Testis (tissue), 3 donors: ENCODE results near the gene HSPA12A. TPM values are rescaled to one million over a fixed set of nuclear protein-coding genes. Genes with fewer than 3 reads are reported as not detected.
A peak's percentile ranks its signal among the peaks of the same experiment; 100 is the strongest.

Experiments
- DNase-seq: peaks from one replicate; pipeline ENCODE4 v3.0.0-alpha.2; 2019
- H3K27ac ChIP-seq, 2 donors: fragments of 200-600 bp; sonication (generic); one replicate each; pipeline ENCODE4 v1.5.1; 2019
- H3K27me3 ChIP-seq: fragments of 200-600 bp; sonication (generic); one replicate; pipeline ENCODE4 v1.5.1; 2019
- H3K36me3 ChIP-seq: fragments of 200-600 bp; sonication (generic); one replicate; pipeline ENCODE4 v1.5.1; 2017; ENCODE audit warnings: low read depth; ENCODE audit errors: missing control alignments
- H3K4me1 ChIP-seq: fragments of 200-600 bp; sonication (generic); one replicate; pipeline ENCODE4 v1.5.1; 2019
- H3K4me3 ChIP-seq, 2 donors: fragments of 200-600 bp; sonication (generic); one replicate each; pipeline ENCODE4 v1.5.1; 2017 to 2019
- H3K9me3 ChIP-seq: fragments of 200-600 bp; sonication (generic); one replicate; pipeline ENCODE4 v1.5.1; 2017
- POLR2A ChIP-seq: fragments of 450-650 bp; IDR thresholded peaks from one replicate; pipeline ENCODE4 v1.6.1; 2017; ENCODE audit warnings: antibody characterized with exemption, mild to moderate bottlenecking, moderate library complexity
- WGBS, 2 donors: methylation state at CpG; one replicate each; pipeline ENCODE4 v1.1.5; 2018; 5-methylcytosine and 5-hydroxymethylcytosine counted together
- intact Hi-C: fragments of 100-400 bp; cut with DNase I; formaldehyde crosslinking; loops from one replicate; pipeline ENCODE4 v1.15.1; 2023; ENCODE audit warnings: low total_unique reads
- polyA plus RNA-seq: library from polyadenylated mRNA; stranded (reverse); fragments of 350-450 nt; fragmentation: Illumina TruSeq; extraction: RNeasy Lipid Tissue Mini Kit (QIAGEN cat#74804); gene quantifications from one replicate; pipeline ENCODE4 v1.2.3, GENCODE V29; 2014; ENCODE audit warnings: low read depth, low replicate concordance; ENCODE audit not compliant: insufficient read depth
- total RNA-seq, 2 donors: library from RNA; depleted of rRNA; stranded (reverse); fragments of >200 nt; gene quantifications; one replicate each; pipeline ENCODE4 v1.2.3, GENCODE V29; 2016
- TF ChIP-seq, protein P1 (sequence below), 3 experiments: fragments of 450-650 bp in 2 of 3; fragments of 200-600 bp in 1 of 3; sonication (generic) in 1 of 3; IDR thresholded peaks; one replicate each; pipeline ENCODE4 v1.5.1; 2016 to 2019; ENCODE audit warnings: antibody characterized with exemption in 3 of 3, mild to moderate bottlenecking in 2 of 3, moderate library complexity in 1 of 3

Gene HSPA12A
- total and polyA plus RNA-seq, 3 donors from 2014 or later = 20.9 to 34.6 (median 28.4) TPM

DNA sequence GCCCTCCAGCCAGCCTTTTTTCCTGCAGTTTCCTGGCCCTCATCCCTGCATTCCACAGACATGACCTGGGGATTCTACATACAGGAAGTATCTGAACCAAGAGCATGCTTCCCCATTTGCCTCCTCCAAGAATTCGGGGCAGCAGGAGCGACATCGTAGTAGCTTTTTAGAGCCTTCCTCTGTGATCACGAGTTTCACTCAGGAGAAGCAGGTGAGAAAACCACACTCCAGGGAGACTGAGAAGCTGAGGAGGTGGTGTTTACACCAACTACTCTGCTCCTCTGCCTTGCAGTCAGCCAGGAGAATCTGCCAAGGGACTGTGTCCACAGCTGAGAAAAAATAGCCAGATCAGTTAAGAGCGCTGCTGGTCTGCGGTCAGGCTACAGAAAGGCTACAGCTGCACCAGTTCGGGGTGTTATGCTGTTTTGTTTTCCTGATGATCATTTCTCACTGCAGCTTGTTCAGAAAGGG, 54.1 kb downstream of the HSPA12A start:
- intact Hi-C loops = loop anchor here (5.0 to 10.0 kb wide), 2 partner anchors 57 to 99 kb away; partner anchors contain the start of gene HSPA12A
- TF ChIP-seq, protein P1, sequence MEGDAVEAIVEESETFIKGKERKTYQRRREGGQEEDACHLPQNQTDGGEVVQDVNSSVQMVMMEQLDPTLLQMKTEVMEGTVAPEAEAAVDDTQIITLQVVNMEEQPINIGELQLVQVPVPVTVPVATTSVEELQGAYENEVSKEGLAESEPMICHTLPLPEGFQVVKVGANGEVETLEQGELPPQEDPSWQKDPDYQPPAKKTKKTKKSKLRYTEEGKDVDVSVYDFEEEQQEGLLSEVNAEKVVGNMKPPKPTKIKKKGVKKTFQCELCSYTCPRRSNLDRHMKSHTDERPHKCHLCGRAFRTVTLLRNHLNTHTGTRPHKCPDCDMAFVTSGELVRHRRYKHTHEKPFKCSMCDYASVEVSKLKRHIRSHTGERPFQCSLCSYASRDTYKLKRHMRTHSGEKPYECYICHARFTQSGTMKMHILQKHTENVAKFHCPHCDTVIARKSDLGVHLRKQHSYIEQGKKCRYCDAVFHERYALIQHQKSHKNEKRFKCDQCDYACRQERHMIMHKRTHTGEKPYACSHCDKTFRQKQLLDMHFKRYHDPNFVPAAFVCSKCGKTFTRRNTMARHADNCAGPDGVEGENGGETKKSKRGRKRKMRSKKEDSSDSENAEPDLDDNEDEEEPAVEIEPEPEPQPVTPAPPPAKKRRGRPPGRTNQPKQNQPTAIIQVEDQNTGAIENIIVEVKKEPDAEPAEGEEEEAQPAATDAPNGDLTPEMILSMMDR (IDR thresholded peaks at IDR 0.05) = no peak
- no peak for TF ChIP-seq POLR2A
- 35 to 41% methylated on average over 7 of the region's 7 CpGs for WGBS, 2 donors
- H3K27ac ChIP-seq = no peak overlapping the region
- DNase-seq = peak; percentile 57
- no peaks in the 10 kb centered on the region for H3K36me3 ChIP-seq
- peaks cover 30% of the 10 kb centered on the region for H3K4me1 ChIP-seq
- no peak overlapping the region for H3K4me3 ChIP-seq
- H3K27me3 ChIP-seq = no peaks in the 10 kb centered on the region
- H3K9me3 ChIP-seq = no peaks in the 10 kb centered on the region

DNA sequence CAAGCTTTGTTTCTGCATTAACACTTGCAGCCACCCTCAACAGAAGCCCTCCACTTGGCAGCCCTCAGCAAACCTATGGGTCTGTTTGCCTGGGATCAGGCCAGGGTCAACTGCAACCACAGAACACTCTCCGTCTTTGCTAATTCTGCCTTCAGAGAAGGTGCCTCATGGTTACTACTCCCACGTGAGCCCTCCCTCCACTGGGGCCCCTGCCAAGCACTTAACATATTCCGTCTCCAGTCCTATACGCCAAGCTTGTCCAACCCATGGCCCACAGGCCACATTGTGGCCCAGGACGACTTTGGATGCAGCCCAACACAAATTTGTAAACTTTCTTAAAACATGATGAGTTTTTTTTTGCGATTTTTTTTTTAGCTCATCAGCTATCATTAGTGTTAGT, 54.7 kb downstream of the HSPA12A start:
- peaks cover 30% of the 10 kb centered on the region for H3K4me1 ChIP-seq
- no peaks in the 10 kb centered on the region for H3K9me3 ChIP-seq
- intact Hi-C loops = loop anchor here (5.0 to 10.0 kb wide), 2 partner anchors 57 to 100 kb away; partner anchors contain the start of gene HSPA12A
- no peaks in the 10 kb centered on the region for H3K36me3 ChIP-seq
- H3K27ac ChIP-seq = no peak overlapping the region
- DNase-seq = no peak
- 50% methylated on average over 6 of the region's 6 CpGs for WGBS, 2 donors
- no peaks in the 10 kb centered on the region for H3K27me3 ChIP-seq
- no peak for TF ChIP-seq POLR2A
- TF ChIP-seq, protein P1 (IDR thresholded peaks at IDR 0.05) = no peak
- H3K4me3 ChIP-seq = no peak overlapping the region

DNA sequence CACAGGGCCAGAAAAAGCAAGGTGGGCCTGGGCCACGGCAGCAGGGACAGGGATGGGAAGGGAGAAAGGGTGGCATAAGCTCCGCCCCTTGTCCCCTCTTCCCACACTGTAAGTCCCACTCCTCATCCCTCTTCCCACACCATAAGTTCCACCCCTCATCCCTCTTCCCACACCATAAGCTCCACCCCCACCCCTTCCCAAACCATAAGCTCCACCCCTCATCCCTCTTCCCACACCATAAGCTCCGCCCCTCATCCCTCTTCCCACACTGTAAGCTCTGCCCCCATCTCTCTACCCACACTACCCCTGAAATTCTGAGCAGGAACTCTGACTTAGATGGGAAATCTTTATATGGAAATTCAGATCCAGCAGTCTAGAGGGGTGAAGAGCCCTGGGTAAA, 55.7 kb downstream of the HSPA12A start:
- WGBS, 2 donors = 94 to 100% methylated on average over 2 to 3 of the region's 3 CpGs
- Histone ChIP-seq H3K4me1 (peaks cover 25% of the 10 kb centered on the region), H3K9me3 (no peaks in the 10 kb centered on the region), H3K36me3 (no peaks in the 10 kb centered on the region), H3K27me3 (no peaks in the 10 kb centered on the region), H3K27ac (no peak overlapping the region), H3K4me3 (no peak overlapping the region)
- TF ChIP-seq POLR2A = no peak
- TF ChIP-seq, protein P1 (IDR thresholded peaks at IDR 0.05) = no peak
- DNase-seq = no peak
- intact Hi-C loops = loop anchor here (5.0 to 10.0 kb wide), 2 partner anchors 58 to 101 kb away; partner anchors contain the start of gene HSPA12A

DNA sequence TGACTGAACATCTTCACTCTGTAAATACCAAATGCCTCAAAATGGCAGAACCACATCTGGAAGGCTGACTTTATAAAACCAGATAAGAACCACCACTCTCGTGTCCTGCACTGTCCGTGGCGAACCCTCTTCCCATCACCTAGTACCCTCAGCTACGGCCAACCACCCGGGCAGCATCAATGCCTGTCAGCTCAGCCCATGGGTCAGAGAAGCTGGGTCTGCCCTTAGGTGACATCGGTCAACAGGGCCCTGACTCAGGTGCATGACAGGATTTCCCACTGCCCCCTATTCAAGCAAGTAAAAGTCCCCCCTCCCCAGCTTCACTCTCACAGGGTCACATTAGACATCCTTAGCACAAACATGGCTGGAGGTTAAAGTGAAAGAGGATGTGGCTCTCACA, 56.6 kb downstream of the HSPA12A start:
- Histone ChIP-seq H3K36me3 (no peaks in the 10 kb centered on the region), H3K4me1 (peaks cover 18% of the 10 kb centered on the region), H3K9me3 (no peaks in the 10 kb centered on the region), H3K27me3 (no peaks in the 10 kb centered on the region), H3K4me3 (no peak overlapping the region), H3K27ac (no peak overlapping the region)
- no peak for DNase-seq
- no peak for TF ChIP-seq POLR2A
- intact Hi-C loops = loop anchor here (5.0 to 10.0 kb wide), 2 partner anchors 59 to 101 kb away; partner anchors contain the start of gene HSPA12A
- 96 to 100% methylated on average over 6 of the region's 6 CpGs for WGBS, 2 donors

DNA sequence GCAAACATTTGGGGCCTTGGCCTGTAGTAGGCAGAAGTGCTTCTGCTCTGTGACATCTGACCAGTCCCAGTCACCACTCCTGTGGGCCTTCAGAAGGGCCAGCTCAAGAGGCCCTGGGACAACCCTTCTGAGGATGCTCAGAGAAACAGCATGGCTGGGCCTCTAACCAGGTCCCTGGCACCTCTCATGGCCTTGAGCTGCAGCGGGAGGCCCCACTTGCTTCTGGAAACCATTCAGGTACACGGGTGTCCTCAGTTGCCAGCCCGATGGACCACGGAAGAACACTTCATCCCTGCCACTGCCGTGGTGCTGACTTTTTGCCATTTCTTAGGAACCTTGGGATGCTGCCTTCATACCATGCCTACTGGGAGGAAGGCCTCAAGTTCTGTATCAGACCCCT, 57.6 kb downstream of the HSPA12A start:
- peaks cover 10% of the 10 kb centered on the region for H3K4me1 ChIP-seq
- DNase-seq = no peak
- H3K4me3 ChIP-seq = no peak overlapping the region
- H3K9me3 ChIP-seq = no peaks in the 10 kb centered on the region
- no peaks in the 10 kb centered on the region for H3K36me3 ChIP-seq
- H3K27ac ChIP-seq = no peak overlapping the region
- H3K27me3 ChIP-seq = no peaks in the 10 kb centered on the region
- WGBS, 2 donors = 74 to 79% methylated on average over 4 to 5 of the region's 5 CpGs
- TF ChIP-seq, protein P1 (IDR thresholded peaks at IDR 0.05) = no peak
- no peak for TF ChIP-seq POLR2A
- intact Hi-C loops = loop anchor here (5.0 to 10.0 kb wide), 2 partner anchors 60 to 103 kb away; partner anchors contain the start of gene HSPA12A
